KMS-11 (cell line): ENCODE results near the gene SGTB.

Experiments
- H2AFZ ChIP-seq: fragments of 200-600 bp; sonication (generic); 2 replicates; pipeline ENCODE4 v1.6.1; 2016; ENCODE audit warnings: antibody characterized with exemption, mixed run types, low read depth
- H3K27ac ChIP-seq: fragments of 200-600 bp; sonication (generic); 2 replicates; pipeline ENCODE4 v1.6.1; 2016; ENCODE audit warnings: mild to moderate bottlenecking, mixed run types
- H3K27me3 ChIP-seq: fragments of 200-600 bp; sonication (generic); 2 replicates; pipeline ENCODE4 v1.6.1; 2017; ENCODE audit warnings: mild to moderate bottlenecking, low read depth, mixed run types, moderate library complexity; ENCODE audit not compliant: insufficient read depth
- H3K36me3 ChIP-seq: fragments of 200-600 bp; sonication (generic); 2 replicates; pipeline ENCODE4 v1.6.1; 2017; ENCODE audit warnings: mild to moderate bottlenecking, mixed run types; ENCODE audit not compliant: insufficient read depth
- H3K4me1 ChIP-seq: fragments of 200-600 bp; sonication (generic); 2 replicates; pipeline ENCODE4 v1.6.1; 2016; ENCODE audit warnings: mild to moderate bottlenecking, low read depth, mixed run types; ENCODE audit not compliant: poor library complexity, severe bottlenecking
- H3K4me2 ChIP-seq: fragments of 200-600 bp; sonication (generic); 2 replicates; pipeline ENCODE4 v1.7.0; 2016; ENCODE audit warnings: mild to moderate bottlenecking, mixed run types
- H3K4me3 ChIP-seq: fragments of 200-600 bp; sonication (generic); IDR thresholded peaks from 2 replicates; pipeline ENCODE4 v1.6.1; 2017; ENCODE audit warnings: low read depth, low read length, mixed read lengths; ENCODE audit not compliant: insufficient read depth
- H3K79me2 ChIP-seq: fragments of 200-600 bp; sonication (generic); 2 replicates; pipeline ENCODE4 v1.6.1; 2016; ENCODE audit warnings: low read depth, mixed run types; ENCODE audit not compliant: insufficient read depth
- H3K9ac ChIP-seq: fragments of 200-600 bp; sonication (generic); 2 replicates; pipeline ENCODE4 v1.6.1; 2016; ENCODE audit warnings: mild to moderate bottlenecking, mixed run types
- H4K20me1 ChIP-seq: fragments of 200-600 bp; sonication (generic); 2 replicates; pipeline ENCODE4 v1.6.1; 2016; ENCODE audit warnings: mild to moderate bottlenecking, mixed run types; ENCODE audit not compliant: insufficient read depth
- CTCF ChIP-seq: fragments of 200-600 bp; sonication (generic); conservative IDR thresholded peaks from 2 replicates; pipeline ENCODE4 v1.6.1; 2017; ENCODE audit warnings: low read depth, mild to moderate bottlenecking, antibody characterized with exemption, low read length, moderate library complexity, mixed read lengths

SGTB gene

GRCh38 chr5:65640240-65640639 lies 81.7 kb downstream of the SGTB start:
- no peak overlapping the region for H2AFZ ChIP-seq
- H3K27ac ChIP-seq, result no peak overlapping the region
- H3K27me3 ChIP-seq, result no peaks in the 10 kb centered on the region
- no peak overlapping the region for H3K4me3 ChIP-seq
- TF ChIP-seq CTCF, result no peak
- no peaks in the 10 kb centered on the region for H4K20me1 ChIP-seq
- no peaks in the 10 kb centered on the region for H3K79me2 ChIP-seq
- H3K4me1 ChIP-seq, result no peaks in the 10 kb centered on the region
- H3K4me2 ChIP-seq, result no peak overlapping the region
- H3K36me3 ChIP-seq, result no peaks in the 10 kb centered on the region; the same call in 1 of the 2 replicates
- no peak overlapping the region for H3K9ac ChIP-seq

GRCh38 chr5:65630981-65631380 lies 90.9 kb downstream of the SGTB start:
- Histone ChIP-seq H3K79me2 (peaks cover 51% of the 10 kb centered on the region), H3K4me3 (no peak overlapping the region), H3K27me3 (no peaks in the 10 kb centered on the region)

GRCh38 chr5:65625743-65626142 lies 96.2 kb downstream of the SGTB start:
- Histone ChIP-seq H4K20me1 (no peaks in the 10 kb centered on the region), H3K36me3 (no peaks in the 10 kb centered on the region), H3K27ac (peak overlapping the region; percentile 70), H3K4me2 (peak overlapping the region; percentile 92), H3K27me3 (no peaks in the 10 kb centered on the region), H3K9ac (peak overlapping the region; percentile 78), H2AFZ (peak overlapping the region; percentile 67; the same call in 1 of the 2 replicates), H3K79me2 (peaks cover 83% of the 10 kb centered on the region), H3K4me1 (peaks cover 31% of the 10 kb centered on the region), H3K4me3 (no peak overlapping the region)
- no peak for TF ChIP-seq CTCF

More at GRCh38 chr5:65630981-65631380, 90.9 kb downstream of the SGTB start:
- no peak overlapping the region for H3K27ac ChIP-seq
- H3K9ac ChIP-seq, result no peak overlapping the region
- no peak overlapping the region for H2AFZ ChIP-seq
- H3K36me3 ChIP-seq, result no peaks in the 10 kb centered on the region
- no peak overlapping the region for H3K4me2 ChIP-seq
- H3K4me1 ChIP-seq, result peaks cover 6% of the 10 kb centered on the region
- no peak for TF ChIP-seq CTCF
- H4K20me1 ChIP-seq, result no peaks in the 10 kb centered on the region

- peak within 1 kb of the TSS; percentile 67 for H2AFZ ChIP-seq
- TF ChIP-seq CTCF, result 0 out of 2 replicates have a peak, but pooled peaks have one; percentile 19
These were observed 97.0 kb downstream of the SGTB start, which contains the start of the genes SHLD3 and TRAPPC13 for GRCh38 chr5:65624571-65625555. Gene SHLD3 (plus strand): TSS chr5:65625027. CDS start chr5:65629588, 4,561 bp downstream. Gene TRAPPC13 (plus strand): TSS chr5:65625027. CDS start chr5:65625061, 34 bp downstream.

More at GRCh38 chr5:65624571-65625555, 97.0 kb downstream of the SGTB start, which contains the start of the genes SHLD3 and TRAPPC13:
- Histone ChIP-seq H3K9ac (peak within 1 kb of the TSS; percentile 78), H3K4me1 (peaks cover 31% of the 10 kb centered on the region), H3K4me3 (no peak within 1 kb of the TSS), H3K4me2 (peak within 1 kb of the TSS; percentile 97), H3K36me3 (no peaks in the 10 kb centered on the region), H3K27me3 (no peaks in the 10 kb centered on the region), H4K20me1 (no peaks in the 10 kb centered on the region), H3K79me2 (peaks cover 76% of the 10 kb centered on the region), H3K27ac (peak within 1 kb of the TSS; percentile 70)
